ENCODE measurements around the gene MTMR3.

- TF ChIP-seq, protein P1, sequence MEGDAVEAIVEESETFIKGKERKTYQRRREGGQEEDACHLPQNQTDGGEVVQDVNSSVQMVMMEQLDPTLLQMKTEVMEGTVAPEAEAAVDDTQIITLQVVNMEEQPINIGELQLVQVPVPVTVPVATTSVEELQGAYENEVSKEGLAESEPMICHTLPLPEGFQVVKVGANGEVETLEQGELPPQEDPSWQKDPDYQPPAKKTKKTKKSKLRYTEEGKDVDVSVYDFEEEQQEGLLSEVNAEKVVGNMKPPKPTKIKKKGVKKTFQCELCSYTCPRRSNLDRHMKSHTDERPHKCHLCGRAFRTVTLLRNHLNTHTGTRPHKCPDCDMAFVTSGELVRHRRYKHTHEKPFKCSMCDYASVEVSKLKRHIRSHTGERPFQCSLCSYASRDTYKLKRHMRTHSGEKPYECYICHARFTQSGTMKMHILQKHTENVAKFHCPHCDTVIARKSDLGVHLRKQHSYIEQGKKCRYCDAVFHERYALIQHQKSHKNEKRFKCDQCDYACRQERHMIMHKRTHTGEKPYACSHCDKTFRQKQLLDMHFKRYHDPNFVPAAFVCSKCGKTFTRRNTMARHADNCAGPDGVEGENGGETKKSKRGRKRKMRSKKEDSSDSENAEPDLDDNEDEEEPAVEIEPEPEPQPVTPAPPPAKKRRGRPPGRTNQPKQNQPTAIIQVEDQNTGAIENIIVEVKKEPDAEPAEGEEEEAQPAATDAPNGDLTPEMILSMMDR (IDR thresholded peaks at IDR 0.05 in 4 of 5, conservative IDR thresholded peaks at IDR 0.05 in 1 of 5): no peak
- no peak for TF ChIP-seq POLR2A (IDR thresholded peaks at IDR 0.05)
These were observed 114.5 kb downstream of the MTMR3 start for GRCh38 chr22:29997516-29997915.

Data from gastrocnemius medialis (tissue), 4 donors.